Sigmoid colon (tissue), 7 donors: ENCODE results near the gene PAPPA. TPM values are rescaled to one million over a fixed set of nuclear protein-coding genes. Genes with fewer than 3 reads are reported as not detected.

Experiments
- DNase-seq: peaks from one replicate; pipeline ENCODE4 v3.0.0-alpha.2; 2019
- H3K27ac ChIP-seq, 4 donors: fragments of 200-600 bp; sonication (generic); one replicate each; pipeline ENCODE4 v1.5.1; 2016 to 2019; ENCODE audit warnings: mild to moderate bottlenecking in 1 of 4
- H3K27me3 ChIP-seq, 3 donors: fragments of 200-600 bp; sonication (generic); one replicate each; pipeline ENCODE4 v1.5.1; 2019; ENCODE audit warnings: mild to moderate bottlenecking in 1 of 3
- H3K36me3 ChIP-seq, 4 donors: fragments of 200-600 bp; sonication (generic); one replicate each; pipeline ENCODE4 v1.5.1; 2016 to 2019
- H3K4me1 ChIP-seq, 4 donors: fragments of 200-600 bp; sonication (generic); one replicate each; pipeline ENCODE4 v1.5.1; 2017 to 2019
- H3K4me3 ChIP-seq, 4 donors: fragments of 200-600 bp; sonication (generic); one replicate each; pipeline ENCODE4 v1.5.1; 2017 to 2019; ENCODE audit warnings: mild to moderate bottlenecking in 2 of 4, moderate library complexity in 1 of 4
- H3K9me3 ChIP-seq, 4 donors: fragments of 200-600 bp in 3 of 4; sonication (generic) in 3 of 4; one replicate each; pipeline versions ENCODE4 v1.5.1 to v1.6.1; 2013 to 2019
- CTCF ChIP-seq, 4 experiments: fragments of 450-650 bp in 3 of 4; fragments of 200-600 bp in 1 of 4; IDR thresholded peaks; one replicate each; pipeline ENCODE4 v1.5.1; 2016 to 2019; ENCODE audit warnings: antibody characterized with exemption in 4 of 4, mild to moderate bottlenecking in 3 of 4, moderate library complexity in 2 of 4
- EP300 ChIP-seq, 4 donors: sonication (generic); formaldehyde crosslinking; IDR thresholded peaks; one replicate each; pipeline ENCODE4 v1.6.1; 2017; ENCODE audit warnings: antibody characterized with exemption in 4 of 4
- POLR2A ChIP-seq, 2 donors: fragments of 450-650 bp; IDR thresholded peaks; one replicate each; pipeline ENCODE4 v1.6.1; 2016; ENCODE audit warnings: antibody characterized with exemption in 2 of 2, mild to moderate bottlenecking in 2 of 2, moderate library complexity in 2 of 2
- POLR2AphosphoS5 ChIP-seq, 4 donors: sonication (generic); formaldehyde crosslinking; IDR thresholded peaks; one replicate each; pipeline ENCODE4 v1.6.1; 2017; ENCODE audit warnings: antibody characterized with exemption in 4 of 4
- WGBS, 2 donors: extraction: QIAGEN DNeasy Blood & Tissue Kit; methylation state at CpG; one replicate each; pipeline ENCODE4 v1.1.7; 2013; 5-methylcytosine and 5-hydroxymethylcytosine counted together
- intact Hi-C: fragments of 100-400 bp; cut with DNase I; formaldehyde crosslinking; loops from one replicate; pipeline ENCODE4 v1.15.1; 2023
- polyA plus RNA-seq, 3 donors: library from polyadenylated mRNA; stranded (reverse); fragments of 200-250 nt; gene quantifications; one replicate each; pipeline ENCODE4 v1.2.3, GENCODE V29; 2013
- total RNA-seq, 4 donors: library from RNA; depleted of rRNA; stranded (reverse); fragments of >200 nt; gene quantifications; one replicate each; pipeline ENCODE4 v1.1.0, GENCODE V29; 2016
- donor health status: healthy with polysubstance abuse.
- donor health status: Bipolar disorder and iron deficiency.
- donor health status: healthy.

PAPPA gene
- total and polyA plus RNA-seq, 7 donors: under 0.01 to 6.6 (median 3.6) TPM

GRCh38 chr9:116369706-116370105 lies 216.1 kb downstream of the PAPPA start:
- 80 to 86% methylated on average over 5 of the region's 5 CpGs for WGBS, 2 donors
- no peaks in the 10 kb centered on the region for H3K36me3 ChIP-seq
- intact Hi-C loops: loop anchor here (10.0 kb wide), 1 partner anchor 95 kb away; no protein-coding TSS in a partner anchor
- no peak for DNase-seq
- H3K27ac ChIP-seq: no peak overlapping the region
- H3K4me3 ChIP-seq: no peak overlapping the region
- H3K27me3 ChIP-seq: no peaks in the 10 kb centered on the region
- peaks cover 0 to 12% (median 10%) of the 10 kb centered on the region in 4 donors for H3K4me1 ChIP-seq
- no peaks in the 10 kb centered on the region for H3K9me3 ChIP-seq
- no peak for TF ChIP-seq POLR2A (IDR thresholded peaks at IDR 0.05)
- no peak for TF ChIP-seq CTCF (IDR thresholded peaks at IDR 0.05)
- TF ChIP-seq EP300 (IDR thresholded peaks at IDR 0.05): no peak
- no peak for TF ChIP-seq POLR2AphosphoS5 (IDR thresholded peaks at IDR 0.05)

GRCh38 chr9:116370556-116370955 lies 217.0 kb downstream of the PAPPA start:
- H3K27me3 ChIP-seq: no peaks in the 10 kb centered on the region
- 86 to 88% methylated on average over 4 of the region's 4 CpGs for WGBS, 2 donors
- no peak for DNase-seq
- no peak overlapping the region for H3K4me3 ChIP-seq
- intact Hi-C loops: loop anchor here (10.0 kb wide), 1 partner anchor 94 kb away; no protein-coding TSS in a partner anchor
- no peaks in the 10 kb centered on the region for H3K36me3 ChIP-seq
- H3K9me3 ChIP-seq: no peaks in the 10 kb centered on the region
- no peak for TF ChIP-seq POLR2AphosphoS5 (IDR thresholded peaks at IDR 0.05)
- no peak for TF ChIP-seq CTCF (IDR thresholded peaks at IDR 0.05)
- no peak for TF ChIP-seq POLR2A (IDR thresholded peaks at IDR 0.05)
- no peak for TF ChIP-seq EP300 (IDR thresholded peaks at IDR 0.05)
- H3K27ac ChIP-seq: no peak overlapping the region
- peaks cover 0 to 5% (median 2%) of the 10 kb centered on the region in 4 donors for H3K4me1 ChIP-seq

GRCh38 chr9:116372081-116372673 lies 218.6 kb downstream of the PAPPA start:
- TF ChIP-seq POLR2AphosphoS5 (IDR thresholded peaks at IDR 0.05) (no peak), EP300 (IDR thresholded peaks at IDR 0.05) (no peak), POLR2A (IDR thresholded peaks at IDR 0.05) (no peak), CTCF (IDR thresholded peaks at IDR 0.05) (no peak)
- Histone ChIP-seq H3K27ac (no peak overlapping the region), H3K36me3 (no peaks in the 10 kb centered on the region), H3K27me3 (no peaks in the 10 kb centered on the region), H3K4me3 (no peak overlapping the region), H3K9me3 (no peaks in the 10 kb centered on the region), H3K4me1 (peaks cover 0 to 5% (median 0%) of the 10 kb centered on the region in 4 donors)
- intact Hi-C loops: loop anchor here (10.0 kb wide), 1 partner anchor 93 kb away; no protein-coding TSS in a partner anchor
- DNase-seq: no peak

GRCh38 chr9:116372786-116373185 lies 219.2 kb downstream of the PAPPA start:
- intact Hi-C loops: loop anchor here (10.0 kb wide), 1 partner anchor 92 kb away; no protein-coding TSS in a partner anchor
- Histone ChIP-seq H3K9me3 (no peaks in the 10 kb centered on the region), H3K4me3 (no peak overlapping the region), H3K36me3 (no peaks in the 10 kb centered on the region), H3K4me1 (peaks cover 0 to 12% (median 1%) of the 10 kb centered on the region in 4 donors), H3K27me3 (no peaks in the 10 kb centered on the region), H3K27ac (no peak overlapping the region)
- WGBS, 2 donors: 86 to 88% methylated on average over 4 of the region's 4 CpGs
- DNase-seq: no peak
- no peak for TF ChIP-seq EP300 (IDR thresholded peaks at IDR 0.05)
- no peak for TF ChIP-seq POLR2A (IDR thresholded peaks at IDR 0.05)
- no peak for TF ChIP-seq POLR2AphosphoS5 (IDR thresholded peaks at IDR 0.05)
- TF ChIP-seq CTCF (IDR thresholded peaks at IDR 0.05): no peak
